ENCODE data around the gene NNAT.

DNA sequence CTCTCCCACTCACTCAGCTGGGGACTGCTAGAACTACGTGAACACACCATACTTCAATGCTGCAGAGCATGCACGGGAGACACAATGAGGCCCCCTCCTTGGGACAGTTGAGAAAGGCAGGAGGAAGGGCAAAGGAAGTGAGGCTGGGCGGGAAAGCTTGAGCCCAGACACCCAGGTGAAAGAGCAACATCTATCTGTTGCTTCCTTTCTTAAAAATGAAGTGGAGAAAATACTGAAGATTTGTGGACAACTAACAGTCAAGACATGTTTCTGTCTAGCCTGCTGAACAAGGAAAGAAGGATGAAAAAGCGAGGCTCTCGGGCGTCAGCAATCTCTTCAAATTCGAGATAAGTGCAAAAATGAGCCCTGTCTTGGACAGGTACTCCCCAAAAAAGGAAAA lies 3.0 kb upstream of the NNAT start:
- TF ChIP-seq, protein P1, sequence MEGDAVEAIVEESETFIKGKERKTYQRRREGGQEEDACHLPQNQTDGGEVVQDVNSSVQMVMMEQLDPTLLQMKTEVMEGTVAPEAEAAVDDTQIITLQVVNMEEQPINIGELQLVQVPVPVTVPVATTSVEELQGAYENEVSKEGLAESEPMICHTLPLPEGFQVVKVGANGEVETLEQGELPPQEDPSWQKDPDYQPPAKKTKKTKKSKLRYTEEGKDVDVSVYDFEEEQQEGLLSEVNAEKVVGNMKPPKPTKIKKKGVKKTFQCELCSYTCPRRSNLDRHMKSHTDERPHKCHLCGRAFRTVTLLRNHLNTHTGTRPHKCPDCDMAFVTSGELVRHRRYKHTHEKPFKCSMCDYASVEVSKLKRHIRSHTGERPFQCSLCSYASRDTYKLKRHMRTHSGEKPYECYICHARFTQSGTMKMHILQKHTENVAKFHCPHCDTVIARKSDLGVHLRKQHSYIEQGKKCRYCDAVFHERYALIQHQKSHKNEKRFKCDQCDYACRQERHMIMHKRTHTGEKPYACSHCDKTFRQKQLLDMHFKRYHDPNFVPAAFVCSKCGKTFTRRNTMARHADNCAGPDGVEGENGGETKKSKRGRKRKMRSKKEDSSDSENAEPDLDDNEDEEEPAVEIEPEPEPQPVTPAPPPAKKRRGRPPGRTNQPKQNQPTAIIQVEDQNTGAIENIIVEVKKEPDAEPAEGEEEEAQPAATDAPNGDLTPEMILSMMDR (IDR thresholded peaks at IDR 0.05; ENCODE audit: borderline replicate concordance, extremely low read depth, low read length, poor library complexity, severe bottlenecking) = no peak
- TF ChIP-seq EZH2 (IDR thresholded peaks at IDR 0.05; ENCODE audit: borderline replicate concordance, low read depth, low read length, severe bottlenecking) = no peak
